Measurements from ENCODE around the gene RAET1E. TPM values are rescaled to one million over a fixed set of nuclear protein-coding genes. Genes with fewer than 3 reads are reported as not detected.
A peak's percentile ranks its signal among the peaks of the same experiment; 100 is the strongest.
"Not testable (repeated sequence)": the region's sequence is repeated elsewhere in the genome, so short reads cannot be mapped to it uniquely, and the experiment has no call there.

The RAET1E gene, protein sequence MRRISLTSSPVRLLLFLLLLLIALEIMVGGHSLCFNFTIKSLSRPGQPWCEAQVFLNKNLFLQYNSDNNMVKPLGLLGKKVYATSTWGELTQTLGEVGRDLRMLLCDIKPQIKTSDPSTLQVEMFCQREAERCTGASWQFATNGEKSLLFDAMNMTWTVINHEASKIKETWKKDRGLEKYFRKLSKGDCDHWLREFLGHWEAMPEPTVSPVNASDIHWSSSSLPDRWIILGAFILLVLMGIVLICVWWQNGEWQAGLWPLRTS
- total RNA-seq, result not detected

- no peak for DNase-seq
Observed at GRCh38 chr6:149897855-149898744, at the start of gene RAET1E. Gene RAET1E, minus strand, starts transcription at chr6:149898113. Its CDS starts 7,212 bp downstream, at chr6:149890901.

DNA sequence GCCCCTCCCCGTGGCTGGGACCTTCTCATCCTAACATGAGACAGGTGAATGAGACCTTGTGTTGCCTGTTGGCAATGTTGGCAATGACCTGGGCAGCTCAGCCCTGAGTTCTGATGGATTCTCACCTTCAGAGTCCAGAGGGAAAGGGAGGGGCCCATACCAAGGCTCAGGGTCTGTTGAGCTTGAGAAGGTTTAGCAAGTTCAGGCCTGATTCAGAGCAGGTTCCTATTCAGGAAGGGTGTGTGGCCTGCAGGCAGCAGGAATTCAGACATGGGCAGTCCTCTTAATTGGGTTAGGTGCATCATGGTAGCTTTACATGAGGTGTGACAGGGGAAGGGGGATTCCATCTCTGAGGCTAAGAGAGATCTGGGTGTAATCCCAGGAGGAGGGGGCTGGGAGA is 49.6 kb upstream of the RAET1E start:
- not testable (repeated sequence) for DNase-seq

GRCh38 chr6:149946631-149947030 is 48.7 kb upstream of the RAET1E start:
- DNase-seq, result not testable (repeated sequence)

GRCh38 chr6:149945276-149945675 is 47.4 kb upstream of the RAET1E start:
- DNase-seq, result not testable (repeated sequence)

DNA sequence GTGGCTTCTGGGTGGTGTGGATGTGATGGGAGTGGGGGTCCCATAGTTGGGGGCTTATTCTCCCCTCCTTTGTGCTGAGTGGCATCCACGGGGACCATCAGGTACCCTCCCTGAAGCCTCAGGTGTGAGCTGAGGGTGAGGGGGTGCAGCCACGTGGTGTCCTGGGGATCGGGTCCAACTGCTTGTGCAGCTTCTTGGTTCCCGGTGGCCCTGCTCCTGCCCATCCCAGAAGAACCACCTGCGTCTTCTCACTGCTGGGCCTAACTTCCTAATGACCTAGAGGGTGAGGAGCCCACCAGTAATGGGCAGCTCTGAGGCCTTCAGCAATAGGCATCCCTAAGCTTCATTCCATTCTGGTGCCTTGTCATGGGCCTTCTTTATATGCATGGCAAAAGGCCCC is 45.4 kb upstream of the RAET1E start:
- DNase-seq, result not testable (repeated sequence)

GRCh38 chr6:149942461-149942829 is 44.5 kb upstream of the RAET1E start:
- DNase-seq, result no peak

- peak; percentile 80 for DNase-seq
Observed at GRCh38 chr6:149941583-149942460, 43.9 kb upstream of the RAET1E start, which contains the start of gene ULBP2. Gene ULBP2, plus strand, starts transcription at chr6:149942014. Its CDS starts 59 bp downstream, at chr6:149942073.

GRCh38 chr6:149940672-149940982 is 42.7 kb upstream of the RAET1E start:
- no peak for DNase-seq

- DNase-seq, result no peak
Observed at GRCh38 chr6:149939909-149940671, 42.2 kb upstream of the RAET1E start.

GRCh38 chr6:149939356-149939648 is 41.4 kb upstream of the RAET1E start:
- DNase-seq, result no peak

- DNase-seq, result no peak
Observed at GRCh38 chr6:149938571-149939355, 40.9 kb upstream of the RAET1E start.

- not testable (repeated sequence) for DNase-seq
Observed at GRCh38 chr6:149938013-149938570, 40.2 kb upstream of the RAET1E start.

DNA sequence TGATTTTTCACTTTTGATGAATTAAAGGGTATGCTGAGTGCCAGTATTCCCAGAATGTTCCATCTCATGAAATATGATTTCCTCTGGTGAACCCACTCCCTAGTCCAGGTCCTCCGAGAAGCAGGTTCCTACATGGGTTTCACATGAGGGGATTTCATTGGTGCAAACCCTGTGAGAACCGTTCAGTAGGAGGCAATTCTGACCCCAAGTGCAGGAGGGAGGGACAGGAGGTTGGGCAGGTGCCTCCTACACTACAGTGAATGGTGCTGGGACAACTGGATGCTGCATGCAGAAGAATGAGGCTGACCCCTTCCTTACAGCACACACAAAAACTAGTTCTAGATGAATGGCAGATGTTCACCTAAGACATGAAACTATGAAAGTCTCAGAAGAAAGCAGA is 38.8 kb upstream of the RAET1E start:
- no peak for DNase-seq

DNA sequence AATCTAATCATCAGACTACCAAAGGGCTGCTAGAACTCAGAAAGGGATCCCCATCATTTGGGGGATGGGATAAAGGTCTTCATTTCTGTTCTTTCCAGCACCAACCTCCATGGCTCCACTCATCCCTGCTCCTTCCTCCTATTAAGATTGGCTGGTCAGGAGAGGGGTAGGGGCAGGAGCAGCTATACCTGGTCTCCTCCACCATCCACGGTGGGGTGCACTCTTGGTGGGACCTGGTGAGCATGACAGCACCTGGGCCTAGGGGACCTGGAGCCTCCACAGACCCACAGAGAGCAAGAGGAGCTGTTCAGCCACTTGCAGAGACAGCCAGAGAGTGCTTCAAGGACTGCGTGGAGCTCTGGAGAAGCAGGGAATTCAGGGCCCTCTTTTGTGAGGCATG is 37.8 kb upstream of the RAET1E start:
- DNase-seq, result no peak

DNA sequence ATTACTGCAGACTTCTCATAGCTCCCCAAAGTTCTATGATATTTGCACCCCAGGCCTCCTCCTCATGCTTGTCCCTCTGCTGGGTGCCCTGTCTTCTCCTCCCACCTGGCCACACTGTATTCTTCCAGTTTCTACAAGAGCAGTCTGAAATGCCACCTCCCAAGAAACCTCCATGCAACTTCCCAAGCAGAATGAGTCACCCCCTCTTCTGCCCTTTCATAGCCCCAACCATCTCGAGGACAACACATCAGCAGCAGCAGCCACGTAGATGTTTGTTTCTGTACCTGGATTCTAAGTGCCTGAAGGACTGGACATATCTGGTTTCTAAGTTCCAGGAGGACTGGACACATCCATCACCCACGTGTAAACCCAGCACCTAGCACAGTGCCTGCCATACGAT is 37.3 kb upstream of the RAET1E start:
- no peak for DNase-seq

GRCh38 chr6:149934249-149935156 is 36.6 kb upstream of the RAET1E start:
- DNase-seq, result peak; percentile 12

DNA sequence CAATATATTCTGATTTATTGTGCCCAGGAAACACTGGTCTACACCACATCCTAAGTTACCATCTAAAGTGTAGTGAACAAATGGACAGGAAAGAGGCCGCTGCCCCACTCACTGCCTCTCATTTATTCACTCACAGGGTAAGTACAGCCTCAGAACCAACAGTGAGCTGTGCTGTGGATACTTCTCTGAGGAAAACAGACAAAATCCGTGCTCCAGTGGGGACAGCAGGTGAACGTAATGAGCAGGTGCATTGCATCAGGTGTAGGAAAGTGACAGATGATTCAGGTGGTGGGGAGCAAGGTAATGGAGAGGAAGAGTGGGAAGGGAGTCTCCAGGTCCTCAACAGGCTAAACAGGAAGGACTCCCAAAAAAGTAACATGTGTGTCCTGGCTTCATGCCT is 35.5 kb upstream of the RAET1E start:
- no peak for DNase-seq

- no peak for DNase-seq
Observed at GRCh38 chr6:149933036-149933435, 35.1 kb upstream of the RAET1E start.

GRCh38 chr6:149931501-149931900 is 33.6 kb upstream of the RAET1E start:
- no peak for DNase-seq

DNA sequence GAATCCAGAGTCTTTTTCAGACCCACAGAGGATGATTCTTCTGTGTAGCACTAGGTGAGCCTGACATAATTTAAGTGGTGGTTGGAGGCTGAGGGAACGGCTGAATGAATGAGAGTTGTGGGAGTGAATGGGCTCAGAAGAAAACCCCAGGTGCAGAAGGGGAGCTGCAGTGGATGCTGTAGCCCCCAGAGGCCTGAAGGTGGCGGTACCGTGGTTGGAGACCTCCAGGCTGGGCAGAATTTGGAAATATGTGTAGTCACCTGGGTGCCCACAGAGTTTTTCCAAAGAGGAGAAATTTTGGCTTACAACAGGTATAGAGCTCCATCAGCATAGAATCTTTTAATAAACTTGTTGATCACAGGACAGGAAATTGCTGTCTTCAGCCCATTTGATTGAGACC is 31.5 kb upstream of the RAET1E start:
- no peak for DNase-seq
